GM12872 (cell line): ENCODE measurements around the gene EZR.

Experiments used
- CTCF ChIP-seq: IDR thresholded peaks from 3 replicates; pipeline ENCODE4 v1.5.1; 2011; ENCODE audit warnings: low read depth, mild to moderate bottlenecking, low read length, moderate library complexity; ENCODE audit not compliant: insufficient read depth

EZR gene

GRCh38 chr6:158803733-158804143, 15.4 kb downstream of the EZR start:
- TF ChIP-seq CTCF = no peak

- TF ChIP-seq CTCF = no peak
These were observed 17.4 kb downstream of the EZR start for GRCh38 chr6:158801655-158802294.

GRCh38 chr6:158799051-158799792, 19.9 kb downstream of the EZR start:
- no peak for TF ChIP-seq CTCF

GRCh38 chr6:158798311-158798710, 20.9 kb downstream of the EZR start:
- TF ChIP-seq CTCF = no peak

GRCh38 chr6:158797331-158798310, 21.5 kb downstream of the EZR start:
- no peak for TF ChIP-seq CTCF

GRCh38 chr6:158796353-158796752, 22.8 kb downstream of the EZR start:
- no peak for TF ChIP-seq CTCF

- no peak for TF ChIP-seq CTCF
These were observed 23.7 kb downstream of the EZR start for GRCh38 chr6:158795516-158795915.
